ENCODE results near the gene RBP3. TPM values are rescaled to one million over a fixed set of nuclear protein-coding genes. Genes with fewer than 3 reads are reported as not detected.

Gene RBP3
- total and polyA plus RNA-seq, 12 donors, result 0.11 TPM; not detected in 11

- Histone ChIP-seq H3K27ac (no peak overlapping the region), H3K36me3 (replicated peaks in 1 of 2) (no peaks in the 10 kb centered on the region), H3K4me1 (replicated peaks in 1 of 2) (no peaks in the 10 kb centered on the region), H3K27me3 (no peaks in the 10 kb centered on the region), H3K4me3 (no peak overlapping the region), H3K9me3 (replicated peaks in 1 of 3) (no peaks in the 10 kb centered on the region)
- intact Hi-C loops (cut with DNase I), result loop anchor here in 1 of 2 donors (10.0 kb wide), 1 partner anchor 90 kb away; no protein-coding TSS in a partner anchor
- TF ChIP-seq POLR2A (IDR thresholded peaks at IDR 0.05), result no peak
- no peak for TF ChIP-seq CTCF (IDR thresholded peaks at IDR 0.05)
- 89 to 96% (median 92%) methylated on average over 6 of the region's 6 CpGs for WGBS, 4 donors
- no peak for DNase-seq
Observed at GRCh38 chr10:47364911-47365310, 16.7 kb downstream of the RBP3 start.

DNA sequence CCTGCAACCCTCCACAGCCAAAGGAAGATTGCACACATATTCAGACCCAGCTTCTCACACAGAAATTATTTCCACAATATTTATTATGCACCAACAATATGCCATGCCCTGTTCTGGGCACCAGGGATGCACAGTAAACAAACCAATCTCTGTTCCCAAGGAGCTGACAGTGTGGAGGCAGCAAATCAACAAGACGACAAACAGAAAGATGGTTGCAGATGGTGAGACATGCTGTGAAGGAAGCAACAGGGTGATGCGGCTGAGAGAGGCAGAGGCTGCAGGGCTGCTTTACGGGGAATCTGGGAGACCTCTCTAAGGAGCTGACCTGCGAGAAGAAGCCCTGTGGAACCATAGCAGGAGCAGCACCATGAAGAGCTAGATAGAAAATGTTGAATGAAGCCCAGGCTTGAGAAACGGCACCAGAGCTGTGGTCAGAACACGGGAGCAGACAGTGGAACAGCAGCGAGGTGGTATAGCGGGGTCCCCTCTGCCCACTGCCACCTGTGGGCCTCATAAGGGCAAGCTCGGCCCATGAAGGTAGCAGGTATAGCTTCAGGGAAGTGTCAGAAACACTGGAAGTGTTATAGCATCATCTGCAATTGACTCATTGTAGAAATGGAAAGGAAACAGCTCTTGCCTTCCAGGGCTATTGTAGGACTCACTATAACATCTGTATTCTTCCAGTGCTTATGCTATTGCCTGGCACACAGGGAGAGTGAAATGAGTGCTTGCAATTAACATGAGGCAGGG is 17.4 kb downstream of the RBP3 start:
- Histone ChIP-seq H3K36me3 (replicated peaks in 1 of 2) (no peaks in the 10 kb centered on the region), H3K9me3 (replicated peaks in 1 of 3) (no peaks in the 10 kb centered on the region), H3K4me3 (no peak overlapping the region), H3K4me1 (replicated peaks in 1 of 2) (no peaks in the 10 kb centered on the region), H3K27me3 (no peaks in the 10 kb centered on the region), H3K27ac (no peak overlapping the region)
- intact Hi-C loops (cut with DNase I), result loop anchor here in 1 of 2 donors (10.0 kb wide), 1 partner anchor 89 kb away; no protein-coding TSS in a partner anchor
- WGBS, 4 donors, result 86 to 90% (median 89%) methylated on average over 9 of the region's 9 CpGs
- TF ChIP-seq POLR2A (IDR thresholded peaks at IDR 0.05), result no peak
- TF ChIP-seq CTCF (IDR thresholded peaks at IDR 0.05), result no peak
- DNase-seq, result no peak

- Histone ChIP-seq H3K4me1 (replicated peaks in 1 of 2) (no peaks in the 10 kb centered on the region), H3K9me3 (replicated peaks in 1 of 3) (no peaks in the 10 kb centered on the region), H3K4me3 (no peak overlapping the region), H3K27me3 (no peaks in the 10 kb centered on the region), H3K36me3 (replicated peaks in 1 of 2) (no peaks in the 10 kb centered on the region), H3K27ac (no peak overlapping the region)
- intact Hi-C loops (cut with DNase I), result loop anchor here in 1 of 2 donors (10.0 kb wide), 1 partner anchor 89 kb away; no protein-coding TSS in a partner anchor
- TF ChIP-seq CTCF (IDR thresholded peaks at IDR 0.05), result no peak
- no peak for TF ChIP-seq POLR2A (IDR thresholded peaks at IDR 0.05)
- DNase-seq, result no peak
- 70 to 85% (median 80%) methylated on average over 5 of the region's 5 CpGs for WGBS, 4 donors
Observed at GRCh38 chr10:47366181-47366631, 18.0 kb downstream of the RBP3 start.

DNA sequence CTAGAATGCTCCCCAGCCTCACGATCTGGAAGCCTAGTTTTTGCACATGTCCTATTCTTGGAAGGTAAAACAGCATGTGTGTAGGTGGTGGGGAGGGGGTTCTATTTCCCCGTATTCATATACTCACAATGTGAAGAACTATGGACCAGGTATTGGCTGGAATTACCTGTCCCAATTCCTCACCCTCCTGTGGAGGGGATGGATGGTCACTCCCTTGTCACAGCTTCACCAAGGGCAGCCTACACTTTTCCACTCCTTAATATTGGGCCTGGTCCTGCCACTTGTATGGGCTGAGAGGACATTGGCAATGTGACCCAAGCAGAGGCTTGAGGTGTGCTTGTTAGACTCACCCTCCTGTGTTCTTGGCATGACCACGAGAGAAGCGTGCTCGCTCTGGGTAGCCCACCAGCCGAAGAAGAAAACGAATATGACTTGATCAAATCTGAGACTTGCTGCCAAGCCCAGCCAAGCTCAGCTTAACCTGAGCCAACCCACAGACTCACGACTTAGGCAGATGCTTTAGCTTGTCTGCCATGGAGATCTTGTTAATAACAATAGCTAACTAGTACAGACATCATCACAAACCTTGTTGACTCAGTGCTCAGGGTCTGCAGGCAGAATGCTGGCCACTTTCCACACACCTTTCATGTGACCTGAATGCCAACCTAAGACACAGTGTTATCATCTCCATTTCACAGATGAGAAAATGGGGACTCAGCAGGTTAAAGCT is 18.7 kb downstream of the RBP3 start:
- H3K4me1 ChIP-seq (replicated peaks in 1 of 2), result no peaks in the 10 kb centered on the region
- 81 to 88% (median 85%) methylated on average over 7 to 8 of the region's 8 CpGs for WGBS, 4 donors
- no peak for DNase-seq
- TF ChIP-seq POLR2A (IDR thresholded peaks at IDR 0.05) (no peak), CTCF (IDR thresholded peaks at IDR 0.05) (no peak)
- no peaks in the 10 kb centered on the region for H3K36me3 ChIP-seq (replicated peaks in 1 of 2)
- H3K27ac ChIP-seq, result no peak overlapping the region
- no peaks in the 10 kb centered on the region for H3K27me3 ChIP-seq
- H3K4me3 ChIP-seq, result no peak overlapping the region
- no peaks in the 10 kb centered on the region for H3K9me3 ChIP-seq (replicated peaks in 1 of 3)
- intact Hi-C loops (cut with DNase I), result loop anchor here in 1 of 2 donors (10.0 kb wide), 1 partner anchor 88 kb away; no protein-coding TSS in a partner anchor

Data from adrenal gland (tissue), 12 donors.